ENCODE measurements around the gene SCTR. TPM values are rescaled to one million over a fixed set of nuclear protein-coding genes. Genes with fewer than 3 reads are reported as not detected.

SCTR gene
- total RNA-seq, 4 donors from 2014 or later = 0.81 TPM; not detected in 3

DNA sequence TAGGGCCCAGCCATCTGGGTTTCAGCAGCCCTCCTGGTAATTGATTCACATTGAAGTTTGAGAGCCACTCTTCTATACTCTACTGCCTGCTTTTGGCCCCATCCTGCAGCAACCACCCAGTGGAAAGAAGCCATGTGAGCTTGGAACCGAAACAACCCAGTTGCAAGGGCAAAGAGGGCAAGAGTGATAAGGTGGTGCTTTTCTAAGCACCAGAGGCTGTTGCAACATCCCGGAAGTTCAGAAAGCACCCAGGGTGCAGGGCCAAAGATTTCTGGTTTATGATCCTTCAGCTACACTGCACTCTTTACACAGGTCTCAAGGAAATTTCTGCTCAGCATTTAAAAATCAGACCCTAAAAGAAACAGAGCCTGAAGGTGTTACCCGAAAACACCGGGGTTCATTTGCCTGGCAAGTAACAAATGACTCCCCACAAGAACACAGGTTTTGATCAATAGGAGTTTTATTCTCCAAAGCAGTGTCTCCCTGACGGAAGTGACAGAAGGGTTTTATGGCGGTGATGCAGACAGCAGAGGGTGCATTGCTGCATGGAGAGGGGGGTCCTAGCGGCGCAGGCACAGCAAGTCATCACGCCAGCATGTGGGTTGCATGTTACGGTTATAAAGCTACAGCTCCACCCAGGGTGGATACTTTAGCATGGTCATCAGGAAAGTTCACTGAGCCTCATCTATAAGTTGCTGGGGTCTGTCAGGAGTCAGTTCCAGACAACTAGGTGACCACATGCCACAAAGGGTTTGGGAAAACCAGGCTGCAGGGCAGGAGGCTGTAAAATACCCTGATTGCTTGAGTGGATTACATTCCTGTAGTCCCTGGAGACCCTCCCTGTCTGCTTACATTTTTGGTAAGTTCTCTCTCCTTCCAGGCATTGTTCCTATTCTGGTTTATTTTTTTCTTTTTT is 121.4 kb downstream of the SCTR start:
- no peaks in the 10 kb centered on the region for H3K36me3 ChIP-seq
- peaks cover 0 to 6% (median 0%) of the 10 kb centered on the region in 3 donors for H3K9me3 ChIP-seq
- no peak for ATAC-seq
- TF ChIP-seq POLR2A (IDR thresholded peaks at IDR 0.05) (no peak), POLR2AphosphoS5 (IDR thresholded peaks at IDR 0.05) (no peak), EP300 (IDR thresholded peaks at IDR 0.05) (no peak)
- TF ChIP-seq, protein P1, sequence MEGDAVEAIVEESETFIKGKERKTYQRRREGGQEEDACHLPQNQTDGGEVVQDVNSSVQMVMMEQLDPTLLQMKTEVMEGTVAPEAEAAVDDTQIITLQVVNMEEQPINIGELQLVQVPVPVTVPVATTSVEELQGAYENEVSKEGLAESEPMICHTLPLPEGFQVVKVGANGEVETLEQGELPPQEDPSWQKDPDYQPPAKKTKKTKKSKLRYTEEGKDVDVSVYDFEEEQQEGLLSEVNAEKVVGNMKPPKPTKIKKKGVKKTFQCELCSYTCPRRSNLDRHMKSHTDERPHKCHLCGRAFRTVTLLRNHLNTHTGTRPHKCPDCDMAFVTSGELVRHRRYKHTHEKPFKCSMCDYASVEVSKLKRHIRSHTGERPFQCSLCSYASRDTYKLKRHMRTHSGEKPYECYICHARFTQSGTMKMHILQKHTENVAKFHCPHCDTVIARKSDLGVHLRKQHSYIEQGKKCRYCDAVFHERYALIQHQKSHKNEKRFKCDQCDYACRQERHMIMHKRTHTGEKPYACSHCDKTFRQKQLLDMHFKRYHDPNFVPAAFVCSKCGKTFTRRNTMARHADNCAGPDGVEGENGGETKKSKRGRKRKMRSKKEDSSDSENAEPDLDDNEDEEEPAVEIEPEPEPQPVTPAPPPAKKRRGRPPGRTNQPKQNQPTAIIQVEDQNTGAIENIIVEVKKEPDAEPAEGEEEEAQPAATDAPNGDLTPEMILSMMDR (IDR thresholded peaks at IDR 0.05) = no peak
- H3K4me3 ChIP-seq = no peak overlapping the region
- peaks cover 6% of the 10 kb centered on the region for H3K27me3 ChIP-seq
- WGBS, 2 donors (ENCODE audit: low coverage in 1 of 2) = 65% methylated on average over 5 to 7 of the region's 10 CpGs
- H3K27ac ChIP-seq = no peak overlapping the region
- H3K4me1 ChIP-seq = no peaks in the 10 kb centered on the region

DNA sequence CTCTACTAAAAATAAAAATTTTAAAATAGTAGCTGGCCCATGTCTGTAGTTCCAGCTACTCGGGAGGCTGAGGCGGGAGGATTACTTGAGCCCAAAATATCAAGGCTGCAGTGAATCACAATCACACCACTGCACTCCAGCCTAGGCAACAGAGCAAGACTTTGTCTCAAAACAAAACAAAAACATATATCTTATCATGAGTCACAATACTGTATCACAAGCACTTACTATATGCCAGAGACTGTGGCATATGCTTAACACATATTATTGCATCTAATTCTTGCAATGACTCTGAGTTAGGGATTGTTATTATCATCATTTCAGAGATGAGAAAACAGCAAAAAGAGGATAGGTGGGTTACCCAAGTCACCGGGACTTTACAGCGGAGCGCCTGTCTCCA is 122.2 kb downstream of the SCTR start:
- Histone ChIP-seq H3K27ac (no peak overlapping the region), H3K27me3 (peaks cover 6% of the 10 kb centered on the region), H3K4me1 (no peaks in the 10 kb centered on the region), H3K9me3 (peaks cover 0 to 6% (median 0%) of the 10 kb centered on the region in 3 donors), H3K36me3 (no peaks in the 10 kb centered on the region), H3K4me3 (no peak overlapping the region)
- TF ChIP-seq, protein P1 (IDR thresholded peaks at IDR 0.05) = no peak
- TF ChIP-seq POLR2A (IDR thresholded peaks at IDR 0.05) (no peak), EP300 (IDR thresholded peaks at IDR 0.05) (no peak), POLR2AphosphoS5 (IDR thresholded peaks at IDR 0.05) (no peak)
- WGBS, 2 donors (ENCODE audit: low coverage in 1 of 2) = 73 to 81% methylated on average over 5 of the region's 5 CpGs
- ATAC-seq = no peak

- WGBS, 2 donors (ENCODE audit: low coverage in 1 of 2) = no CpG with 5 or more reads among the region's 6 CpGs
- H3K36me3 ChIP-seq = no peaks in the 10 kb centered on the region
- no peaks in the 10 kb centered on the region for H3K9me3 ChIP-seq
- no peak overlapping the region for H3K4me3 ChIP-seq
- no peak for ATAC-seq
- no peak overlapping the region for H3K27ac ChIP-seq
- TF ChIP-seq EP300 (IDR thresholded peaks at IDR 0.05) (no peak), POLR2A (IDR thresholded peaks at IDR 0.05) (no peak), POLR2AphosphoS5 (IDR thresholded peaks at IDR 0.05) (no peak)
- TF ChIP-seq, protein P1 (IDR thresholded peaks at IDR 0.05) = no peak
- no peaks in the 10 kb centered on the region for H3K27me3 ChIP-seq
- H3K4me1 ChIP-seq = no peaks in the 10 kb centered on the region
Observed at GRCh38 chr2:119397196-119397595, 127.1 kb downstream of the SCTR start.

DNA sequence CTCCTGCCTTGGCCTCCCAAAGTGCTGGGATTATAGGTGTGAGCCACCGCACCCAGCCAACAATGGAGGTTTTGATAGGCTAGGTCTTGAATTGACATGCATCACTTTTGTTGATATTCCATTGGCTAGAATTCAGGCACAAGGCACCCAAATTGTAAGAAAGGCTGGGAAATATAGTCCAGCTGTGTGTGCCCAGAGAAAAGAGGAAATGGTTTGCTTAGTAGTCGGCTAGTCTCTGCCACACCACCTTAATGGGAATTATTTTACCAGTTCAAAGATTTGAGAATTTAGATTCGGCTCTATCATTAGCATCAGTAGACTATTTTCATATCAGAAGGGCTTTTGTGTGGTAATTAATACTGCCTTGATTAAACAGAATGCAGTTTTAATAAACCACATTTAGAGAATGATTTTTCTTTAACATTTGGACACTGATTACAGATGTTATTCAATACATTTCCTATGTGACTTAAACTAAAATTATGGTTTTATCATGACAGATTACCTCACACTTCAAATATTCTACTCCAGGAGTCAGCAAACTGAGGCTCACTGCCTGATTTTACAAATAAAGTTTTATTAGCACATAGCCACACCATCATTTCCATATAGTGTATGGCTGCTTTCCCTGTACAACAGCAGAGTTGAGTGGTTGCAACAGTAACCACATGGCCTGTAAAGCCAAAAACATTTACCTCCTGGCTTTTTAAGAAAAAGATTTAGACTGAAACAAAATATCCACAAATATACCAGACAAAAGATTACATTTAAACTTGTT is 130.1 kb downstream of the SCTR start:
- Histone ChIP-seq H3K4me1 (peaks cover 0 to 12% (median 0%) of the 10 kb centered on the region in 3 donors), H3K36me3 (no peaks in the 10 kb centered on the region), H3K27ac (no peak overlapping the region), H3K27me3 (no peaks in the 10 kb centered on the region), H3K4me3 (no peak overlapping the region), H3K9me3 (no peaks in the 10 kb centered on the region)
- no peak for ATAC-seq
- no peak for TF ChIP-seq EP300 (IDR thresholded peaks at IDR 0.05)
- 87 to 93% methylated on average over 2 to 3 of the region's 3 CpGs for WGBS, 2 donors (ENCODE audit: low coverage in 1 of 2)

Other genes starting within 250 kb of the SCTR start
- gene C2orf76, start 157.6 kb downstream of the SCTR start, total RNA-seq = 10 to 100 TPM in 2 of 4 donors, 1 to 10 TPM in 2; 9.2 to 17.3 (median 11.9) TPM
- 100 to 1,000 TPM in 1 of 4 donors, 10 to 100 TPM in 3; 43.0 to 101 (median 80.9) TPM for gene DBI, start 157.5 kb downstream of the SCTR start, total RNA-seq
- 1 to 10 TPM in 3 of 4 donors, not detected in 1; 3.0 to 8.1 (median 5.2) TPM for gene TMEM37, start 92.6 kb downstream of the SCTR start, total RNA-seq
- gene CFAP221, start 20.0 kb upstream of the SCTR start, total RNA-seq = 1 to 10 TPM in 1 of 4 donors, under 1 TPM in 2, not detected in 1; 0.25 to 8.6 (median 0.66) TPM
- gene TMEM177, start 154.7 kb upstream of the SCTR start, total RNA-seq = 10 to 100 TPM in 1 of 4 donors, 1 to 10 TPM in 3; 3.6 to 13.1 (median 7.4) TPM
- 10 to 100 TPM; 15.6 to 50.1 (median 30.7) TPM for gene PTPN4, start 235.4 kb upstream of the SCTR start, total RNA-seq